ENCODE measurements around the gene TOE1. TPM values are rescaled to one million over a fixed set of nuclear protein-coding genes. Genes with fewer than 3 reads are reported as not detected.
A peak's percentile ranks its signal among the peaks of the same experiment; 100 is the strongest.
"Not testable (repeated sequence)": the region's sequence is repeated elsewhere in the genome, so short reads cannot be mapped to it uniquely, and the experiment has no call there.

TOE1 gene
- polyA plus RNA-seq (2014; cell fraction: cytosol; rRNA removed): 25.4 and 32.1 TPM in 2 replicates
- polyA plus RNA-seq (2014; cell fraction: nucleus; rRNA removed): 26.7 and 29.9 TPM in 2 replicates

DNA sequence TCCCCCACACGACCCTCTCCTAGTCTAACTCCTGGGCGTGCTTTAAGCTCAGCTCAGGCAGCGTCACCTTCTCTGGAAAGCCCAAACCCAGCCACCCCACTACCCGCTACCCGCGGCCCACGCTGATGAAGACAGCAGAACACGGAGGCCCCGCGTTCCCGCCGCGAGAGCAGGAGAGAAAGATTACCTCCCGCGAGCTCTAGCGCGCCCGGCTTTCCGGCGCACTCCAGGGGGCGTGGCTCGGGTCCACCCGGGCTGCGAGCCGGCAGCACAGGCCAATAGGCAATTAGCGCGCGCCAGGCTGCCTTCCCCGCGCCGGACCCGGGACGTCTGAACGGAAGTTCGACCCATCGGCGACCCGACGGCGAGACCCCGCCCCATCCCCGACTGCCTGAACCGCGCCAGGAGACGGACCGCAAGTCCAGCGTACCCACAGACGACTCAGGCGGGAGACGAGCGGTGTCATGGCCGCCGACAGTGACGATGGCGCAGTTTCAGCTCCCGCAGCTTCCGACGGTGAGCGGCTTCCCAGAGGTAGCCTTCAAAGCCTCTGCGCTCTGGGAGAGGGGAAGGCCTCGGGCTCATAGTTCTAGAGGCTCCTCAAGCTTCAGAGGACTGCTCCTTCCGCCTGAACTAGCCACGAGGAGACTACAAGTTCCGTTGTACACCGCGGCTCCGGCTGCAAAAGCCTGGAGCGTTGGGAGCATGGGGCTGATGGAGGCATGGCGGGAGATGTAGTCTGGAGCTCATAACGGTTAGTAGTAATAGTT, at the start of gene TOE1, which contains the start of gene MUTYH:
TOE1 (plus strand) TSS at position 382 of the 770 bp plus-strand sequence; CDS start at position 465, 83 bp downstream.
MUTYH (minus strand) TSS at position 652 of the 770 bp plus-strand sequence. CDS start 5,935 bp downstream, outside the sequence.
- peak; percentile 92 for DNase-seq (ENCODE audit: low spot score)

DNA sequence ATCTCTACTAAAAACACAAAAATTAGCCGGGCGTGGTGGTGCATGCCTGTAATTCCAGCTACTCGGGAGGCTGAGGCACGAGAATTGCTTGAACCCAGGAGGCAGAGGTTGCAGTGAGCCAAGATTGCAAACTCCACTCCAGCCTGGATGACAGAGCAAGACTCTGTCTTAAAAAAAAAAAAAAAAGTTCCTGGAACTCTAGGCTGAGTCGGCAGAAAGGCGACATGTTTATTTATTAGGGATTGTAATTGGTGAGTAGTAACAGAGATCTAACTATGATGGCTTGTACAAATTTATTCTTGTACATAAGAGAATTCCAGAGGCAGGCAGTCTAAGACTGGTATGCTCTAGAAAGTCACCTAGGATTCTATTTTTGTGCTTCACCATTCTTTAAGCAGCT, 49.0 kb upstream of the TOE1 start:
- not testable (repeated sequence) for DNase-seq (ENCODE audit: low spot score)

DNA sequence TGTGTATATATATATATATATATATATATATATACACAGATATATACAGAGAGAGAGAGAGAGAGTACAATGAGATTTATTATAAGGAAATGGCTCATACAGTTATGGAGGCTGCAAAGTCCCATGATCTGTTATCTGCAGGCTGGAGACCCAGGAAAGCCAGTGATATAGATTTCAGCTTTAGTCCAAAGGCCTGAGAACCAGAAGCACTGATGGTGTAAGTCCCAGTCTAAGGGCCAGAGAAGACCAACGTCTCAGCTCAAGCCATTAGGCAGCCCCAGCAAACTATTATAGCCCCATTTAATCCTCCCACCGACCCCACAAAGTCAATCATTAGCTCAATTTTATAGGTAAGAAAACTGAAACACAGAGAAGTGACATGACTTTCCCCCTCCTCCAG, 48.3 kb upstream of the TOE1 start:
- DNase-seq (ENCODE audit: low spot score): no peak

DNA sequence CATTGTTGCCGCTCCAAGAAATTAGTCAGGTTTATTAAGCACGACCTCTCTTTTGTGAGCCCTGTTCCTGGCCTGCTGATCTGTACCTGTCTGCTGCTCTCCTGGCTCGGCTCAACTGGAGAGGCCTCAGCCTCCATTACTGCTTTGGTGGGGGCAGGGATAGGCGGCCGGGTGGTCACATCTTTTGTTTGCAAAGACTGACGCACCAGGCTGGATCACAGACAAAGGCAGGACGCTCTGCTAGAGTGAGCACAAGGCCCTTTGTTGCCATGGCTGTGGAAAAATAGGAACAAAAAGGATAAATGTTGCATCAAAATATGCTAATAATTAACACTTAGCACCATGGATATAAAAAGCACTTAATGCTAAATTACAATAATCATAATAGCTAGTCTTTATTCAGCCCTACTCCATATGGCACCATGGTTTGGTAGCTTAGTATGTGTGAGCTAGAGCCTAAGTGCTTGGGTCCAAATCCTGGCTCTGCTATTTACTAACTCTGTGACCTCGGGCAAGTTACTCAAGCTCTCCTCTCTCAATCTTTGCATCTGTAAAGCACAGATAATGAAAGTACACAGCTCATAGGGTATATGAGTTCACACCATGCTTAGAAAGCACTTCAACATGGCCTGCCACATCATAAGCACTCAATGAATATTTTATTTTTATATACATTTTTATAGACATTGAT, 42.2 kb upstream of the TOE1 start:
- no peak for DNase-seq (ENCODE audit: low spot score)

DNA sequence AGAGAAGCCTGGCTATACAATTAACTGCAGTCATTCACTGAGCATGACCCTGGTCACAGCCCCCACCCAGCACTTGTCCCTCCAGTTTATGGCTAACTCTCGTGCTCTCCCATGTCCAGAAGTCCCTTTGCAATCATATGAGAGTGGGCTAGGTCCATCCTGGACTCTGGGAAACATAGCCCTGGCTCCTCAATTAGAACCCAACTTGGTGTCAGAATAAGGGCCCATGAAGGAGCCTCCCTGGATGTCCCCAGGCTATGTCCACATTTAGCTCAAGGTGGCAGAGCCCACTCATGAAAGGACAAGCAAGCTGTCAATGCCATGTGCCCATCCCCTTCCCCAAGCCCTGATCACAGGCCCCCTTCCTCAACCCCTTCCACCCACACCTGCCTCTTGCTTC, 40.7 kb upstream of the TOE1 start:
- no peak for DNase-seq (ENCODE audit: low spot score)

DNA sequence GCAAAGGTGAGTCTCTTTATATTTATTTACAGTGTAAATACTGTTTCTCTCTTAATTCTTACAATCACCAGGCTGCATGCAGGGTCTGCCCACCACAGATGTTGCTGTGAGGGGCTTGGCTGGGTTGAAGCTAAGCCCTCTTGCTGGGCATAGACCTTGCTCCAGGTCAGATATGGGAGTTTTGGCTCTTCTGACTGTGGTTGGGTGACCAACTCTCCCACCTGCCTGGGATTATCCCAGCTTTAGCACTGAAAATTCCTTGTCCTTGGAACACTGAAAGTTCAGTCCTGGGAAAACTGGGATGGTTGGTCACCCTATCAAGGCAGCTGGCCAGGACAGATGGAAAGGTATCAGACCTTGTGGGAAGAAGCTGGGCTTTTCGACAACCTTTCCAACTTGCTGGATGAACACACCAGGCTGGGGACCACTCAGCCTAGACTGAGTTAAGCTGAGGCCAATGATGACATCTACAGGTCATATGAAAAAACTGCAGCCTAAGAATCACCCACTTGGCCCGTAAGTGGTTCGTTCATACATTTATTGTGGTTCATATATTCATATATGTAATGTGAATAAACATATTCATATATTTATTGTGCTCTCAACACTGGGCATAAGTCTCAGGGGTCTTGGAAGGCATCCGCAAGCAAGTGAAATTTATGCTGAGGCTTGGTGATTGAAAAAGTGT, 39.8 kb upstream of the TOE1 start:
- peak; percentile 71 for DNase-seq (ENCODE audit: low spot score)

DNA sequence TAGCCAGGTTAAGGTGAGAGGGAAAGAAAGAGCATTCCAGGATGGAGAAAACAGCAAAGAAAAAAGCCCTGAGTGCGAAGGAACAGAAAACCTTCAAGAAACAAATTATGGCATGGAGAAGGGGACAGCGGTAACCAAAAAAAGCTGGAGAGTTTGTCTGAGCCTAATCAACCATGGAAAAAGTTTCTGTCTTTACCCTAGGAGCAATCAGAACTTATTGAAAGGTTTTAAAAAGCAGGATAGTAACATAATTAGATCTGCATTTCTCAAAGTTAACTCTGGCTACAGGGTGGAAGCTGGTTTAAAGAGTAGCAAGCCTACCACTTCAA, 39.3 kb upstream of the TOE1 start:
- DNase-seq (ENCODE audit: low spot score): no peak

DNA sequence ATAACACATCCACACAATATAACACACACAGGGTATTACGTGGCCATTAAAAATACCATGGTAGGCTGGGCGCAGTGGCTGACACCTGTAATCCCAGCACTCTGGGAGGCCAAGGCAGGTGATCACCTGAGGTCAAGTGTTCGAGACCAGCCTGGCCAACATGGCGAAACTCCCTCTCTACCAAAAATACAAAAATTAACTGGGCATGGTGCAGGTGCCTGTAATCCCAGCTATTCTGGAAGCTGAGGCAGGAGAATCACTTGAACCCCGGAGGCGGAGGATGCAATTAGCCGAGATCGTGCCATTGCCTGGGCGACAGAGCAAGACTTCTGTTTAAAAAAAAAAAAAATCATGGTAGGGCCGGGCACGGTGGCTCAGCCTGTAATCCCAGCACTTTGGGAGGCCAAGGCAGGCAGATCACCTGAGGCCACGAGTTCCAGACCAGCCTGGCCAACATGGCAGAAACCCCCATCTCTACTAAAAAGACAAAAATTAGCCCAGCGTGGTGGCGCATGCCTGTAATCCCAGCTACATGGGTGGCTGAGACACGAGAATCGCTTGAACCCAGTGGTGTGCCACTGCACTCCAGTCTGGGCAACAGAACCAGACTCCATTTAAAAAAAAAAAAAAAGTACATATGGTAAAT, 37.3 kb upstream of the TOE1 start:
- DNase-seq (ENCODE audit: low spot score): no peak

DNA sequence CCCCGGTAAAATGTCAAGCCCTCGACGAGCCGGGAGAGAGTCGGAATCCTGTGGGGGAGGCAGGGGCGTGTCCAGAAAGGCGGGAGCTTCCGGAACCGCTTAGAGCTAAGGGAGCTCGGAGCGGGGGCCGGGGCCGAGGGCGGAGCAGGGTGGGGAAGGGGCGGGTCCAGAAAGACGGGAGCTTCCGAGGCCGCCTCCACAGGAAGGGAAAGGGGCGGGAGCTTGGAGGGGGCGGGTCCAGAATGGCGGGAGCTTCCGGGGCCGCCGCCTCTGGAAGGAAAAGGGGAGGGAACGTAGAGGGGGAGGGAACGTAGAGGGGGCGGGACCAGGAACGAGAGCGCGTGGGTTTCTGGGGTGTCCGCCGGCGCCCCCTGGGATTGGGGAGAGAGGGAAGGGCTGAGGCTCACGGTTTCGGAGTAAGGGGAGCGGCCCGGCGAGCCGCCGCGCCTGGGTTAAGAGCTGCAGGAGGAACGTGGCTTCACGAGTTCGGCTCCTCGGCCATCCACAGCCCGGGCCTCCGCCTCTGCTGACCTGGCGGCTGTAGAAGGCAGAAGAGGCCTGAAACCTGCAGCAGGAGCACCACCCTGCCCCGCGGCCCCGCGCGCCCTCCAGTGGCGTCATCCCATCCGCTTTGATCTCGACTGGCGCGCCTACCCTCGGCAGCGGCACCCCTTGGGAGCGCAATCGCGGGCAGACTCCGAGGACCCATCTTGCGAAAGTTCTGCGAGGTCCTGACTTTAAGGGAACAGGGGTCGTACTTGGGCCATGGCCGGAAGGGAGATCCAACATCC, 36.3 kb upstream of the TOE1 start:
- DNase-seq (ENCODE audit: low spot score): peak; percentile 92

DNA sequence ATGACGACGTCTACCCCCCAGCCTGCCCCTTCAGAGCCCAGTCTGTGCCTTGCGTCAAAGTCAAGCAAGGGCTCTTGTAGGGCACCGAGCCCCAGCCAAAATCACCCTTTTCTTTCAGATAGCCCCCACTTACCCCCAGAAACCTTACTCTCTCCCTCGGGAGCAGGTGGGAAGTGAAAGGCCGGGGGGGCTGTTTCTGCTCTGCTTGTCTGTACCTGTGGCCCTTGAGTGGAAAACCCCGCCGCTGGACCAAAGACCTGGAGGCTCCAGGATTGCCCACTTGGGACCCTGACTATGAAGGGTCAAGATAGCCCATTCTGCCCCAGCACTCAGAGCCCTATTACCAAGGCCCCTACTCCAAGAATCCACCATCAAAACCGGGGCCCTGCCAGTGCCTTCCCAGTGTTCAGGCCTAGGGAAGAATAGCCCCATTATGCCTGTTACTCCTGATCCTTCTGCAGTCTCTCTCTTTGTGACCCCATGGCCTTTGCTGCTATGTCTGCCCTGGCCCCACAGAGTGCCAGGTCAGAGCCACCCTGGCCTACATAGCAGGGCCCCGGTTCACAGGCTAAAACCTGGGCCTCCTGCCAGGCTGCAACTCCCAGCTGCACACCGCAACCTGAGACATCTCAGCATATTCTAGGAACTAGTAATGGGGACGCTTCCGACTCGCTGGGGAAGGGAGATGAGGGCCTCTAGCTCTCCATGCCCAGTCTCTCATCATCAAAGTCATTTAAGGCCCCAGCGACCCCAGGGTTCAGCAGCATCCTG, 35.5 kb upstream of the TOE1 start:
- no peak for DNase-seq (ENCODE audit: low spot score)

DNA sequence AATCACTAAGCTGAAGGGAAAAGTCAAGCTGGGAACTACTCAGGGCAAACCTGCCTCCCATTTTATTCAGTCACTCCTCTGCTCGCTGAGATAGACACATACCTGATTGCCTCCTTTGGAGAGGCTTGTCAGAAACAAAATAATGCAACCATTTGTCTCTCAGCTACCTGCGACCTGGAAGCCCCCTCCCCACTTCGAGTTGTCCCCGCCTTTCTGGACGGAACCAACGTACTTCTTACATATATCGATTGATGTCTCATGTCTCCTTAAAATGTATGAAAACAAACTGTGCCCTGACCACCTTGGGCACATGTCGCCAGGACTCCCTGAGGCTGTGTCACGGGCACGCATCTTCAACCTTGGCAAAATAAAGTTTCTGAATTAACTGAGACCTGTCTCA, 34.7 kb upstream of the TOE1 start:
- DNase-seq (ENCODE audit: low spot score): no peak

DNA sequence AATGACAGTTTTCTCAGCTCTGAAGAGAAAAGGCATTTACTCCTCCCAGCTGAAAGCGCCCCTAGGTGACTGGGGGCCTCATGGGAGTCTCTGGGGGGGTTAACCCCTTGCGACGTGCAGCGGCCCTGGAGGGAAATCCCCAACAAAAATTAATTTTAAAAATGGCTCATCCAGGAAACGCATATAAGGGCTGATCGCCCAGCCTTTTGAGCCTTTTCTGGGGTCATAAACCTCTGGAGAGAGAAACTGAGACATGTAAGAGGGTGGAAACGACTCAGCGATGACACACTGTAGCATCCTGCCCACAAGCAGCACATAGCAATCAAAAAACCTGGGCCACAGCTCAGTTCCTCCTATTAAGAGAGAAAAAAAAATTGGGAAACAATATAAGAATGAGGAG, 33.7 kb upstream of the TOE1 start:
- DNase-seq (ENCODE audit: low spot score): no peak

DNA sequence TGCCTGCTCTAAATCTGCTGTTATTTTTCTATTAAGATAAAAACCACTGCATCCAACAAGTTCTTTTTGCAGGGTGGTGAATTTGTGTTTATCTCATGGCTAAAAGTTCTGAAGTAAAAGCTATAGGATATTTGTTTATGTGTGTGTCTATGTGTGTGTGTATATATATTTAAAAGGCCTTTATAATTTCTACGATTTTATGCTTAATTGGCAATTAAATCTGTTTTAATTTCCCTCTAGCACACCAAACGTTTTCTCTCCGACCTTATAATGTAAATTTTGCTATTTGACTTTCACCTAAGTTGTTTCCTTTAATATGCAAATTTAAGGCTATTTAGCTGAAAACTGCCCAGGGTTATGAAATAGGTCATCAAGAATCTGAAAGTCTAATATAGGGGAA, 33.1 kb upstream of the TOE1 start:
- DNase-seq (ENCODE audit: low spot score): no peak

DNA sequence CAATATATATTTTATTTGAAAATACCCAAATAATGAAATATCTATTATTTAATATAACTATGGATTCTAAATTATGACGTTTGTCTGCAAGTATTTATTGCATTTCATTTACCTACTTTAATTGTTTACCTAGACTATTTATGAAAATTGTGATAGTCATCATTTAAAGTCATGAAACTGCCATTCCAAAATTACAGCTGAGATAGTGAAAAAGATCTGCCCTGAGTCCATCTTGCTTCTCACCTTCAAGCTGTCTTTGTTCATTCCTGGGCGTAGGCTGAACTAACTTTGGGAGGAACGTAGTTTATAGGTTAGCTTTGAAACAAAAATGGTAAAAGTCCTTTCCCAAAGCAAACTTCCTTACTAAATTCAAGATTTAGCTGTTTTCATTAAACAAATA, 25.7 kb upstream of the TOE1 start:
- DNase-seq (ENCODE audit: low spot score): no peak

DNA sequence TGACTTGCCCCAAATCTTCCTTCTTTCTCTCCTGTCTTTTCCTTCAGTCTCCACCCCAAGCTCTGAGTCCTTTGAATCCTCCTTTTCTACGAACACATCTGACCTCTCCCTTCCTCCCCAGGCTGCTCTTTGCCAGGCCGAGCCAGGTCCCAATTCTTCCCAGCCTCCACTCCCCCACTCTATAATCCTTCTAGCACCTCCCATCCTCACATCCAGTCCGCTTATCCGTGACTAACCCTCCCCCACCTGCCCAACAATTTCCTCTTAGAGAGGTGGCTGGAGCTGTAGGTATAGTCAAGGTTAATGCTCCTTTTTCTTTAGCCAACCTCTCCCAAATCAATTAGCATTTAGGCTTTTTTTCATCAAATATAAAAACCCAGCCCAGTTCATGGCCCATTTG, 22.8 kb upstream of the TOE1 start:
- no peak for DNase-seq (ENCODE audit: low spot score)

DNA sequence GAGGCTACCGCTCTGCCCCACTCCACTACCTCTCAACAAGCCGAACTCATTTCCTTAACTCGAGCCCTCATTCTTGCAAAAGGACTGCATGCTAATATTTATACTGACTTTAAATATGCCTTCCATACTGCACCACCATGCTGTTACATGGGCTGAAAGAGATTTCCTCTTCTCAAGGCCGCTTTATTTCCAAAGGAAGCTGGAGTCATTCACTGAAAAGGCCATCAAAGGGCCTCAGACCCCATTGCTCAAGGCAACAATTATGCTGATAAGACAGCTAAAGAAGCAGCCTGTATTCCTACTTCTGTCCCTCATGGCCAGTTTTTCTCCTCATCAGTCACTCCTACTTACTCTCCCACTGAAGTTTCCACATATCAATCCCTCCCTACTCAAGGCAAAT, 20.2 kb upstream of the TOE1 start:
- DNase-seq (ENCODE audit: low spot score): no peak

DNA sequence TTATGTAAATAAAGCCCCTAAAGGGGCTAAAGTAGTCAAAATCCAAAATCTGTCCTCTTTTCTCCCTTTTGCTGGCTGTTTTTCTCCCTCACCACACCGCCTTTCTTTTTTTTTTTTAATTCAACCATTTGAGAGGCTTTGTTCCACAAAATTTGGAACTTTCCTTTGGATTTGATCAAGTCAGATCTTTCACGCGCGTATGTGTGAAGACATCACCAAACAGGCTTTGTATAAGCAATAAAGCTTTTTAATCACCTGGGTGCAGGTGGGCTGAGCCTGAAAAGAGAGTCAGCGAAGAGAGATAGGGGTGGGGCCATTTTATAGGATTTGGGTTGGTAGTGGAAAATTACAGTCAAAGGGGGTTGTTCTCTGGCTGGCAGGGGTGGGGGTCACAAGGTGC, 18.5 kb upstream of the TOE1 start:
- no peak for DNase-seq (ENCODE audit: low spot score)

DNA sequence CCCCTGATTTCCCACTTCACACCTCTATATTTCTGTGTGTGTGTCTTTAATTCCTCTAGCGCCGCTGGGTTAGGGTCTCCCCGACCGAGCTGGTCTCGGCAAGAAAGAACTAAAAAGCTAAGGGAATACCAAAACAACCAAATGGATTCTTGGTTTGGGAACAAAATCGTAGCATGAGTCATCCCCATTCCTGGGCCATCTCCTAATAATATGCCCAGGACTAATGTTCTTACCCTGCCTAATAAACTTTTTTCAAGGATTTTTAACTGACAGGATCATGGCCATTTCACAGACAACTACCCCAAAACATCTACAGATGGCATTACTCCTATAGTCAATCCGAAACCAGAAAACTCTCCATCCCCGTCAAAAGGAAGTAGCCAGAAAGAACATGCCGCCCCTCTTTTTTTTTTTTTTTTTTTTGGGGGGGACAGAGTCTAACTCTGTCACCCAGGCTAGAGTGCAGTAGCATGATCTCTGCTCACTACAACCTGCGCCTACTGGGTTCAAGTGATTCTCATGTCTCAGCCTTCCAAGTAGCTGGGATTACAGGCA, 17.4 kb upstream of the TOE1 start:
- DNase-seq (ENCODE audit: low spot score): no peak

DNA sequence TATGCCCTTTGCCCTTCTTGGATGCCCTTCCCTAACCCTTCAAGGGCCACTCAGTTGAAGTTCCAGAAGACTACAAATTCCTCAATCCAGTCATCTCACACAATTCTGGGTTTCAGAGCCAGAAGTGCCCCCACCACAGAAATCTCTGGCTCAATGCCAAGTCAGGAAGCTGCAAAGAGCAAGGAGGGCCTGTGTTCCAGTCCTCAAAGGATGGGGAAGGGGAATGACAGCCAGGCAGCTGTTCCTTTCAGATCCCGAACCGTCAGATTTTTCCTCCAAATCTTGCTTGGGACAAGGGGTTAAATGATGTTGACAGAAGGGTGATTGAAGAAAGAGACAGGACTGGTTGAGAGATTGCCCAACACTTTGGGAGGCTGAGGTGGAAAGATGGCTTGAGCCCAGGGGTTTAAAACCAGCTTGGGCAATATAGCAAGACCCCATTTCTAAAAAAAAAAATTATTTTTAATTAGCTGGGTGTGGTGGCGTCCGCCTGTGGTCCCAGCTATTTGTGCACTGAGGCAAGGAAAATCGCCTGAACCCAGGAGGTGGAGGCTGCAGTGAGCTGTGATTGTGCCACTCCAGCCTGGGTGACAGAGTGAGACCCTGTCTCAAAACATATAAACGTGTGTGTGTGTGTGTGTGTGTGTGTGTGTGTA, 14.0 kb upstream of the TOE1 start:
- peak; percentile 25 for DNase-seq (ENCODE audit: low spot score)

All from SK-N-DZ (cell line).